ENCODE measurements around the gene CRB2.

- TF ChIP-seq CTCF (conservative IDR thresholded peaks at IDR 0.05; ENCODE audit: low read depth, low read length) (no peak), USF2 (IDR thresholded peaks at IDR 0.05; ENCODE audit: low read depth, low read length) (no peak), MAZ (IDR thresholded peaks at IDR 0.05; ENCODE audit: borderline replicate concordance, low read depth, low read length) (no peak), ELK1 (IDR thresholded peaks at IDR 0.05; ENCODE audit: borderline replicate concordance, low read depth, low read length) (no peak), SMC3 (IDR thresholded peaks at IDR 0.05; ENCODE audit: low read depth, low read length) (no peak), CEBPB (IDR thresholded peaks at IDR 0.05; ENCODE audit: low read depth, low read length) (no peak), POLR2A (IDR thresholded peaks at IDR 0.05; ENCODE audit: low read depth, low read length) (no peak), RCOR1 (IDR thresholded peaks at IDR 0.05; ENCODE audit: insufficient replicate concordance, low read length) (no peak), BHLHE40 (IDR thresholded peaks at IDR 0.05; ENCODE audit: low read depth, low read length) (no peak), RFX5 (IDR thresholded peaks at IDR 0.05; ENCODE audit: low read depth, low read length) (no peak)
These were observed 7.0 kb upstream of the CRB2 start for GRCh38 chr9:123349033-123349432.

All from IMR-90 (cell line).